HG02852 (cell line): ENCODE data around the gene DPCD.
"Not testable (repeated sequence)": the region's sequence is repeated elsewhere in the genome, so short reads cannot be mapped to it uniquely, and the experiment has no call there.

Experiments used
- ATAC-seq: cut with Tn5 transposase; IDR thresholded peaks from one replicate; pipeline ENCODE4 v1.9.1; 2021; ENCODE audit warnings: mild to moderate bottlenecking, moderate library complexity; ENCODE audit not compliant: unreplicated experiment

The DPCD gene

GRCh38 chr10:101617102-101617823 is 29.1 kb downstream of the DPCD start:
- no peak for ATAC-seq

- no peak for ATAC-seq
Measured at GRCh38 chr10:101617824-101618568, 29.9 kb downstream of the DPCD start.

GRCh38 chr10:101618871-101619270 is 30.8 kb downstream of the DPCD start:
- no peak for ATAC-seq

- no peak for ATAC-seq
Measured at GRCh38 chr10:101619983-101620382, 31.9 kb downstream of the DPCD start.

GRCh38 chr10:101623528-101623927 is 35.4 kb downstream of the DPCD start:
- no peak for ATAC-seq

GRCh38 chr10:101624526-101625102 is 36.5 kb downstream of the DPCD start:
- ATAC-seq, result no peak

- no peak for ATAC-seq
Measured at GRCh38 chr10:101625821-101626412, 37.8 kb downstream of the DPCD start.

GRCh38 chr10:101629837-101630632 is 41.9 kb downstream of the DPCD start:
- no peak for ATAC-seq

- no peak for ATAC-seq
Measured at GRCh38 chr10:101630633-101630920, 42.5 kb downstream of the DPCD start.

- no peak for ATAC-seq
Measured at GRCh38 chr10:101631821-101632475, 43.8 kb downstream of the DPCD start.

- not testable (repeated sequence) for ATAC-seq
Measured at GRCh38 chr10:101633510-101633909, 45.4 kb downstream of the DPCD start.

GRCh38 chr10:101639141-101639900 is 51.2 kb downstream of the DPCD start:
- ATAC-seq, result no peak

GRCh38 chr10:101643546-101643945 is 55.4 kb downstream of the DPCD start:
- ATAC-seq, result no peak

GRCh38 chr10:101644002-101644401 is 55.9 kb downstream of the DPCD start:
- ATAC-seq, result no peak

- ATAC-seq, result no peak
Measured at GRCh38 chr10:101645659-101646058, 57.5 kb downstream of the DPCD start.

GRCh38 chr10:101646364-101646763 is 58.2 kb downstream of the DPCD start:
- no peak for ATAC-seq

GRCh38 chr10:101647255-101647654 is 59.1 kb downstream of the DPCD start:
- no peak for ATAC-seq

GRCh38 chr10:101649525-101650085 is 61.5 kb downstream of the DPCD start:
- no peak for ATAC-seq

GRCh38 chr10:101650863-101651262 is 62.7 kb downstream of the DPCD start:
- no peak for ATAC-seq
